NT2/D1 (cell line): ENCODE data around the gene SAC3D1.

Source experiments
- SUZ12 ChIP-seq: IDR thresholded peaks from 2 replicates; pipeline ENCODE4 v1.6.1; 2011; ENCODE audit not compliant: insufficient read length, insufficient read depth; ENCODE audit errors: extremely low read depth
- YY1 ChIP-seq: IDR thresholded peaks from 2 replicates; pipeline ENCODE4 v1.6.1; 2011; ENCODE audit not compliant: insufficient read length, insufficient read depth

DNA sequence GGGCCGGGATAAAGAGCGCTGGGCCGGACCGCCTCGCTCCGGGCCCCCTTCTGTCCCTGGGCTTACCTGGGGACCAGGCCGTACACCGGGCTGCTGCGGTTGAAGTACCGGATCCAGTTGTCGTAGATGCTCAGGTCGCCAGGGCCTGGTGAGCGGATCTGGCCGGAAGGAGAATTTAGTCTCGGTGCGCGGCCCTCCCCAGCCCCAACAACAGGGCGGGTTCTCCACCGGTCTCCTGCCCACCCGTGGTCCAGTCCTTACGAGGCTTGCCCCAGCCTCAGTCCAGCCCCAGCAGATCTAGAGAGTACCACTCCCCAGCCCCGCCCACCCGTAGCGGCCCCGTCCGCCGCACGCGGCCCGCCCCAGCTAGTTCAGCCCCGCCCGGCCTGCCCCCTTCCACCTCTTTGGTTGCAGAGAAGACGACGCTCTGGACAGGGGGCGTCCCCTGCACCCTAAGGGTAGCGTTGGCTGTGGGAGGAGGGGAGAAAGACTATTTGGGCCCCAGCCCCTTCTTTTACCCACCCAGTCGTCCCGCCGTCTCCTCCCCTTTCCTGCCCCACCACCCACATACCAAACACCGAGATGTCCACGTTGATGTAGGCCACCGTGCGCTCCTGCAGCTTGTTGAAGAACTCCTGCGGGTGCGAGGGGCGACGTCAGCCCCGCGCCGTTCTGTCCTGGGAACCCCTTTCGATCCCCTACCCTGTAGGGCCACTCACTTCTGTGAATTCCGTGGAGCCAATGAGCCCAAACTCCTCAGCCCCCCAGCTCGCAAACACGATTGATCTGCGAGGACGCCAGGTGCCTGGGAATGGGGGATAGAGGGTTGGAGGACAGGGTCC, 6.8 kb downstream of the SAC3D1 start:
- TF ChIP-seq YY1 (no peak), SUZ12 (no peak)
